K562 (cell line): ENCODE data around the gene FIG4. TPM values are rescaled to one million over a fixed set of nuclear protein-coding genes. Genes with fewer than 3 reads are reported as not detected.

ENCODE experiments used
- ATAC-seq: fragments of 200-7000 bp; cut with Tn5 transposase; 3 replicates; pipeline ENCODE4 v1.9.1; 2020; ENCODE audit warnings: moderate library complexity
- BruUV-seq: library from RNA; stranded (reverse); fragments of 400-500 nt; replicated peaks from 2 replicates; lab custom pipeline; 2021; lab: Mats Ljungman, UMichigan
- CTCF ChIA-PET: fragments of 300-600 bp; formaldehyde crosslinking; extraction: SDS; loops from one replicate; lab custom pipeline; 2021; ENCODE audit warnings: low intra/inter-chr PET ratio; lab: Yijun Ruan, JAX
- POLR2A ChIA-PET: fragments of 300-600, 350-650 bp; sonication (Branson Sonifier 250); formaldehyde crosslinking; extraction: SDS; loops from one replicate; lab custom pipeline; 2021; ENCODE audit warnings: antibody characterized with exemption, inconsistent platforms; lab: Yijun Ruan, JAX
- DNase-seq, 4 experiments: peaks; one replicate each; pipeline versions ENCODE4 v3.0.0 to v3.0.0-alpha.2; 2011 to 2018; ENCODE audit warnings: low spot score in 3 of 4, mixed read lengths in 3 of 4; ENCODE audit errors: extremely low read depth in 1 of 4
- FAIRE-seq: peaks from 2 replicates; lab custom pipeline; 2011; peaks lifted over from hg19 to GRCh38; lab: Jason Lieb, UNC
- H2AFZ ChIP-seq: 2 replicates; pipeline ENCODE4 v1.6.0; 2011; ENCODE audit warnings: low read depth, low read length, control low read depth, inconsistent platforms
- H3K27ac ChIP-seq: fragments of 200-600 bp; 3 replicates; pipeline ENCODE4 v1.8.0; 2011; ENCODE audit warnings: low read depth, mild to moderate bottlenecking, control low read depth, inconsistent platforms, low read length, moderate library complexity, mixed read lengths; ENCODE audit errors: extremely low read depth
- H3K27me3 ChIP-seq, 2 experiments: fragments of 300-600 bp in 1 of 2; 2 replicates in 1 of 2; 3 replicates in 1 of 2; pipeline versions ENCODE4 v1.6.0 to v1.8.0; 2011; ENCODE audit warnings: inconsistent platforms in 2 of 2, low read length in 2 of 2, mild to moderate bottlenecking in 1 of 2, mixed read lengths in 1 of 2, moderate library complexity in 1 of 2; ENCODE audit not compliant: control insufficient read depth in 2 of 2, insufficient read depth in 2 of 2
- H3K36me3 ChIP-seq: fragments of 300-600 bp; 3 replicates; pipeline ENCODE4 v1.8.0; 2011; ENCODE audit warnings: mild to moderate bottlenecking, low read length, inconsistent platforms; ENCODE audit not compliant: control insufficient read depth, insufficient read depth
- H3K4me1 ChIP-seq, 2 experiments: fragments of 200-600 bp in 1 of 2; replicated peaks in 1 of 2; 2 replicates in 1 of 2; 3 replicates in 1 of 2; pipeline versions ENCODE4 v1.5.1 to v1.8.0; 2011; ENCODE audit warnings: inconsistent platforms in 2 of 2, low read length in 2 of 2, mild to moderate bottlenecking in 1 of 2, mixed read lengths in 1 of 2, moderate library complexity in 1 of 2; ENCODE audit not compliant: control insufficient read depth in 2 of 2, insufficient read depth in 2 of 2
- H3K4me2 ChIP-seq: 2 replicates; pipeline ENCODE4 v1.6.1; 2011; ENCODE audit warnings: low read length, control low read depth, inconsistent platforms, mixed read lengths; ENCODE audit not compliant: insufficient read depth
- H3K4me3 ChIP-seq: fragments of 200-600 bp; sonication (generic), shearing (Covaris generic); 2 replicates; pipeline ENCODE4 v1.5.1; 2016; ENCODE audit warnings: control low read depth, inconsistent platforms
- H3K79me2 ChIP-seq: fragments of 200-600 bp; 3 replicates; pipeline ENCODE4 v1.8.0; 2011; ENCODE audit warnings: low read length, inconsistent platforms; ENCODE audit not compliant: control insufficient read depth, insufficient read depth
- H3K9ac ChIP-seq, 2 experiments: 2 replicates each; pipeline versions ENCODE4 v1.6.0 to v1.6.1; 2011; ENCODE audit warnings: low read depth in 2 of 2, low read length in 2 of 2, control low read depth in 1 of 2, inconsistent platforms in 1 of 2, mild to moderate bottlenecking in 1 of 2, mixed read lengths in 1 of 2; ENCODE audit not compliant: insufficient read depth in 1 of 2
- H3K9me1 ChIP-seq: one replicate; pipeline ENCODE4 v1.6.0; 2011; ENCODE audit warnings: inconsistent platforms, mild to moderate bottlenecking, low read length, moderate library complexity; ENCODE audit not compliant: control insufficient read depth, insufficient read depth
- H3K9me3 ChIP-seq: replicated peaks from 2 replicates; pipeline ENCODE4 v1.5.1; 2011; ENCODE audit warnings: low read depth, low read length, inconsistent platforms; ENCODE audit not compliant: control insufficient read depth, insufficient read depth
- H4K20me1 ChIP-seq: replicated peaks from 2 replicates; pipeline ENCODE4 v1.6.1; 2011; ENCODE audit warnings: low read length, inconsistent platforms, mixed read lengths; ENCODE audit not compliant: control insufficient read depth, insufficient read depth
- FUS ChIP-seq: fragments of 200-400 bp; formaldehyde crosslinking; optimal IDR thresholded peaks from 2 replicates; pipeline ENCODE3; 2017; ENCODE audit warnings: low read depth, low read length
- JUND ChIP-seq, 2 experiments: IDR thresholded peaks; 2 replicates in 1 of 2; 3 replicates in 1 of 2; pipeline ENCODE4 v1.6.1; 2011; ENCODE audit warnings: borderline replicate concordance in 2 of 2, low read depth in 2 of 2, low read length in 2 of 2, improper control_type of control experiment in 1 of 2, missing biosample characterization in 1 of 2, missing genetic modification characterization in 1 of 2, missing genetic modification reagents in 1 of 2
- LARP7 ChIP-seq: fragments of 450-650 bp; IDR thresholded peaks from 2 replicates; pipeline ENCODE4 v1.6.1; 2016
- PHF20 ChIP-seq: fragments of 450-650 bp; IDR thresholded peaks from 2 replicates; pipeline ENCODE4 v1.6.1; 2018; ENCODE audit not compliant: partially characterized antibody
- POU5F1 ChIP-seq: fragments of 150-350 bp; IDR thresholded peaks from 2 replicates; pipeline ENCODE4 v1.6.1; 2014; ENCODE audit warnings: borderline replicate concordance, low read length, low read depth, mild to moderate bottlenecking; ENCODE audit not compliant: partially characterized antibody
- RUNX1 ChIP-seq: sonication (generic); IDR thresholded peaks from 2 replicates; pipeline ENCODE4 v1.6.1; 2016; ENCODE audit warnings: antibody characterized with exemption, low read depth
- SMAD4 ChIP-seq: fragments of 250-450 bp; sonication (Bioruptor Pico); conservative IDR thresholded peaks from 2 replicates; pipeline ENCODE4 v1.8.0; 2021; ENCODE audit warnings: inconsistent platforms, mild to moderate bottlenecking, moderate library complexity
- WGBS: fragments of 100-300 bp; shearing (Covaris generic); methylation state at CpG from one replicate; pipeline ENCODE4 v1.1.6; 2016; ENCODE audit warnings: low coverage, mixed read lengths; ENCODE audit not compliant: insufficient coverage; ENCODE audit errors: missing lambda C conversion rate; 5-methylcytosine and 5-hydroxymethylcytosine counted together
- in situ Hi-C: fragments of 300-500 bp; cut with MboI; formaldehyde crosslinking; loops from 4 replicates; pipeline ENCODE4 v1.15.0; 2018; ENCODE audit warnings: inconsistent platforms, mixed read lengths
- intact Hi-C: fragments of 100-400 bp; cut with micrococcal nuclease; formaldehyde crosslinking; loops from 2 replicates; pipeline ENCODE4 v1.14.2; 2022
- polyA plus RNA-seq, 8 experiments: library from polyadenylated mRNA; depleted of rRNA in 4 of 8; stranded (reverse) in 5 of 8; unstranded in 3 of 8; fragments of >200 nt; fragmentation: Nextera tagmentation in 2 of 8; fragmentation: Illumina TruSeq in 1 of 8; extraction: Ambion mirVana in 2 of 8; extraction: Trizol in 1 of 8; gene quantifications; 2 replicates each; pipeline versions ENCODE4 v1.2.1 to v1.2.3, GENCODE V29; 2011 to 2014; ENCODE audit warnings: inconsistent platforms in 1 of 8, missing spikeins in 1 of 8
- total RNA-seq, 7 experiments: library from RNA; depleted of rRNA in 6 of 7; stranded (reverse); fragments of >200 nt in 6 of 7; fragmentation: Illumina TruSeq in 2 of 7; extraction: Trizol in 2 of 7; gene quantifications; 2 replicates each; pipeline versions ENCODE4 v1.2.1 to v1.2.3, GENCODE V29; 2011 to 2021; ENCODE audit warnings: low replicate concordance in 1 of 7
- TF ChIP-seq, protein P1 (sequence below): fragments of 250-450 bp; sonication (Bioruptor Pico); IDR thresholded peaks from 2 replicates; pipeline ENCODE4 v1.4.0; 2020; ENCODE audit warnings: mild to moderate bottlenecking
- TF ChIP-seq, protein P2 (sequence below): fragments of 450-650 bp; conservative IDR thresholded peaks from 2 replicates; pipeline ENCODE4 v1.6.1; 2016; ENCODE audit warnings: missing genetic modification characterization, low read depth, mild to moderate bottlenecking, missing compliant biosample characterization, moderate library complexity

FIG4 gene
- total and polyA plus RNA-seq, 9 of the 15 experiments (the other 6 are each of a cell fraction or from before 2014, with no cell fraction given) = 1.5 to 6.8 (median 4.3) TPM

DNA sequence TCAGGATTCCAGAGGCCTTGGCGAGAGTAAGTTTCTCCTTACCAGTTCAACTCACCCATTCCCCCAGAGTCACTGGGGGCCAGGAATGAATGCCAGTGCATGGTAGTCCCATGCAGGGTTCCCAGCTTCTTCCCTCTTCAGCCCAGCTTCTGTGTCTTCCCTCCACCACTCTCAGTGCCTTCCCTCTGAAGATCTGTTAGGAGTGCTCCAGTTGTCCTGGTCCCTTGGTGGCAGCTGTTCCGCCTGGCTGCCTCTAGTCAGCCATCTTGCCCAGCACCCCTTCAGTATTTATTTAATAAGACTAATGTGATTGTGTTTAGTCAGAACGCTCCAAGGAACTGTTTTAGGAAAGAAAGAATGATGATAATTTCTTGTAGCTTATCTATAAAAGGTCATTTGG is 23.1 kb downstream of the FIG4 start (continued):
- TF ChIP-seq, protein P1, sequence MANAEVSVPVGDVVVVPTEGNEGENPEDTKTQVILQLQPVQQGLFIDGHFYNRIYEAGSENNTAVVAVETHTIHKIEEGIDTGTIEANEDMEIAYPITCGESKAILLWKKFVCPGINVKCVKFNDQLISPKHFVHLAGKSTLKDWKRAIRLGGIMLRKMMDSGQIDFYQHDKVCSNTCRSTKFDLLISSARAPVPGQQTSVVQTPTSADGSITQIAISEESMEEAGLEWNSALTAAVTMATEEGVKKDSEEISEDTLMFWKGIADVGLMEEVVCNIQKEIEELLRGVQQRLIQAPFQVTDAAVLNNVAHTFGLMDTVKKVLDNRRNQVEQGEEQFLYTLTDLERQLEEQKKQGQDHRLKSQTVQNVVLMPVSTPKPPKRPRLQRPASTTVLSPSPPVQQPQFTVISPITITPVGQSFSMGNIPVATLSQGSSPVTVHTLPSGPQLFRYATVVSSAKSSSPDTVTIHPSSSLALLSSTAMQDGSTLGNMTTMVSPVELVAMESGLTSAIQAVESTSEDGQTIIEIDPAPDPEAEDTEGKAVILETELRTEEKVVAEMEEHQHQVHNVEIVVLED = no peak
- TF ChIP-seq POU5F1 = no peak
- no peak for TF ChIP-seq FUS

DNA sequence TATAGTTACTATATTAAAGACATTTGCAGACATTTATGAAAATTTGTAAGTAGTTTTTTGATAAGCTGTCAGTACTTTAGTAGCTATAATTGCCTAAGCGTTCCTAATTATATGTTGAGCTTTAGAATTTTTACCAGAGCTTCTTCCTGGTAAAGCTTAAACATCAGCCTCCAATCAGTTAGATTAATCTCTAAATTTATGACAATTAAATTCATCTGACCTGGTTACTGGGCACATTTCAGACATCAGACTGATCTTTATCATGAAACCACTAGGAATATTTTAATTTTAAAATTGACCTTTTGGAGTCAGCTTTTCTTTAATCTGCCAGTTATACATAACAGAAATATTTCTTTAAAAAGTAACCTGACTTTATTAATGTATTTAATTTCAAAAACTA is 23.5 kb downstream of the FIG4 start:
- no peak overlapping the region for H3K4me2 ChIP-seq
- ChIA-PET CTCF (no interaction called here), POLR2A (interaction anchor here (0.6 kb wide), 1 partner anchor 612 kb away, joined by 4 read pairs; no protein-coding TSS in a partner anchor)
- no peaks in the 10 kb centered on the region for H3K79me2 ChIP-seq
- WGBS = 24% methylated on average over 1 of the region's 1 CpG
- peaks cover 6 to 10% of the 10 kb centered on the region in 2 experiments; a peak in 3 of 5 replicates for H3K27me3 ChIP-seq
- no peaks in the 10 kb centered on the region for H3K9me3 ChIP-seq
- intact Hi-C loops = no loop called here
- in situ Hi-C loops = no loop called here
- no TSS peak for BruUV-seq
- no peak overlapping the region for H3K4me3 ChIP-seq
- no peaks in the 10 kb centered on the region for H3K36me3 ChIP-seq
- H3K4me1 ChIP-seq = no peaks in the 10 kb centered on the region
- TF ChIP-seq PHF20 (no peak), LARP7 (no peak), JUND (IDR thresholded peaks at IDR 0.05; ENCODE audit: borderline replicate concordance, low read depth, low read length) (no peak), JUND (tag; IDR thresholded peaks at IDR 0.05; ENCODE audit: borderline replicate concordance, low read depth, low read length) (no peak), SMAD4 (CRISPR knock-in tag) (no peak), RUNX1 (no peak)
- TF ChIP-seq, protein P2, sequence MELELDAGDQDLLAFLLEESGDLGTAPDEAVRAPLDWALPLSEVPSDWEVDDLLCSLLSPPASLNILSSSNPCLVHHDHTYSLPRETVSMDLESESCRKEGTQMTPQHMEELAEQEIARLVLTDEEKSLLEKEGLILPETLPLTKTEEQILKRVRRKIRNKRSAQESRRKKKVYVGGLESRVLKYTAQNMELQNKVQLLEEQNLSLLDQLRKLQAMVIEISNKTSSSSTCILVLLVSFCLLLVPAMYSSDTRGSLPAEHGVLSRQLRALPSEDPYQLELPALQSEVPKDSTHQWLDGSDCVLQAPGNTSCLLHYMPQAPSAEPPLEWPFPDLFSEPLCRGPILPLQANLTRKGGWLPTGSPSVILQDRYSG (tag) = no peak
- H2AFZ ChIP-seq = no peak overlapping the region
- ATAC-seq (no peak), FAIRE-seq (no peak), DNase-seq (no peak)
- H3K27ac ChIP-seq = no peak overlapping the region
- no peaks in the 10 kb centered on the region; the same call in 1 of the 2 replicates for H4K20me1 ChIP-seq
- no peak overlapping the region for H3K9ac ChIP-seq
- H3K9me1 ChIP-seq = peaks cover 4% of the 10 kb centered on the region
